Measurements from ENCODE around the gene RPL39L.

Gene RPL39L

DNA sequence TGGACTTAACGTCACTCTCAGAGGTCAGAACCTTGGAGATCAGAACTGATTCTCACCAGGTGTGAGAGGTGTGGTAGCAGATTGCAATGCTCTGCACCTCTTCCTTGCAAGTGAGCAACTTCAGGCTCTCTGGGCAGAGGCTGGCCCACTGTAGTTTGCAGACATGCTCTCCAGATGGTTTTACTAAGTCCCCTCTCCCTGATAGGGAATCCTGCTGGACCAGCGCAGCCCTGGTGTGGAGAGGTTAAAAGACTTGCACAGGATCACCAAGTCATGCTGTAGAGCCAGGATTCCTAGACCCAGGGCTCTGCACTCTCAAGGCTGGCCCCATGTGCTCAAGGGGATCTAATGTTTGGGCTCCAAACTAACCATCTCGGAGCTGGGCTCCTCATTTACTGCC, 62.2 kb downstream of the RPL39L start:
- TF ChIP-seq TAF1 (IDR thresholded peaks at IDR 0.05; ENCODE audit: low read depth) (no peak), ZBTB7A (IDR thresholded peaks at IDR 0.05; ENCODE audit: low read depth) (no peak)

DNA sequence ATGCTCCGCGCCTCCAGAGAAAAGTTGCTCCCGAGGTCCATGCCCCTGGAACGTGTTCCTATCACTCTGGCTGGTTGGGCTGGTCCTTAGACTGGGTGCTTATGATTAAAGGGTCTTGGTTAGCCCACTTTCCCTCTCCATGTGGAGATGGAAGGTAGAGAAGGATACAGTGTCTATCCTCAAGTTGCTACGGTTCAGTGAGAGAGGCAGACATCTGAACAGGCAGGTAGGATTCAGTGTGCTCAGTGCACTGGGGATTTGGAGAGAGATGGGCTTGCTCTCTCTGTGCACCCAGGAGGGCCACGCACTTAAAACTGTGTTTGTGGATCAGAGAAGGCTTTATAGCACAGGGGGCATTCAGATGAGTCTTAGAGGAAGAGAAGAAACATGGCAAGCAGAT, 63.0 kb downstream of the RPL39L start:
- TF ChIP-seq TEAD4 (IDR thresholded peaks at IDR 0.05) (no peak), CREB1 (IDR thresholded peaks at IDR 0.05; ENCODE audit: low read depth) (no peak), TAF1 (IDR thresholded peaks at IDR 0.05; ENCODE audit: low read depth) (no peak), YY1 (IDR thresholded peaks at IDR 0.05; ENCODE audit: low read depth) (no peak), FOXM1 (IDR thresholded peaks at IDR 0.05; ENCODE audit: borderline replicate concordance, low read depth) (no peak)

DNA sequence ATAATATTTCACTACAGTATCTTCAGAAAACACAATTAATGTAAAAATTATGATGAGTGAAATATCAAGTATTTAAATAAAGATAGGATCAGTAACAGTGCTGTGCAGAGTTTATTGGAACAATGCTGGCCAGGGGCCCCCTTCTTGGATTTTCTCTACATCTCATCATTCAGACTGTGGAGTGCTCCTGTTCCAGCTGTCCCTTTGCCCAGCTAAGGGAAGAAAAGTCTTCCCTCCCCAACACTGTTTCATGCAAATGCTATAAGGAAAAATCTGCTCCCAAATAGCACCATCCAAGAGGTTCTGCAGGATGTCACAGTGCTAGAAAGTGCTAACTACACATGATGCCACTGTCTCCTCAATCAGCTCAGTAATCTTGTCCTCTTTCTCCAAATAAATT, 64.5 kb downstream of the RPL39L start:
- no peak for TF ChIP-seq TAF1 (IDR thresholded peaks at IDR 0.05; ENCODE audit: low read depth)
- no peak for TF ChIP-seq EGR1 (IDR thresholded peaks at IDR 0.05)
- TF ChIP-seq CEBPB (IDR thresholded peaks at IDR 0.05), result no peak
- TF ChIP-seq TCF12 (IDR thresholded peaks at IDR 0.05; ENCODE audit: low read depth), result no peak
- TF ChIP-seq CREB1 (IDR thresholded peaks at IDR 0.05; ENCODE audit: low read depth), result no peak
- TF ChIP-seq, protein P1, sequence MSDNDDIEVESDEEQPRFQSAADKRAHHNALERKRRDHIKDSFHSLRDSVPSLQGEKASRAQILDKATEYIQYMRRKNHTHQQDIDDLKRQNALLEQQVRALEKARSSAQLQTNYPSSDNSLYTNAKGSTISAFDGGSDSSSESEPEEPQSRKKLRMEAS (IDR thresholded peaks at IDR 0.05), result no peak

DNA sequence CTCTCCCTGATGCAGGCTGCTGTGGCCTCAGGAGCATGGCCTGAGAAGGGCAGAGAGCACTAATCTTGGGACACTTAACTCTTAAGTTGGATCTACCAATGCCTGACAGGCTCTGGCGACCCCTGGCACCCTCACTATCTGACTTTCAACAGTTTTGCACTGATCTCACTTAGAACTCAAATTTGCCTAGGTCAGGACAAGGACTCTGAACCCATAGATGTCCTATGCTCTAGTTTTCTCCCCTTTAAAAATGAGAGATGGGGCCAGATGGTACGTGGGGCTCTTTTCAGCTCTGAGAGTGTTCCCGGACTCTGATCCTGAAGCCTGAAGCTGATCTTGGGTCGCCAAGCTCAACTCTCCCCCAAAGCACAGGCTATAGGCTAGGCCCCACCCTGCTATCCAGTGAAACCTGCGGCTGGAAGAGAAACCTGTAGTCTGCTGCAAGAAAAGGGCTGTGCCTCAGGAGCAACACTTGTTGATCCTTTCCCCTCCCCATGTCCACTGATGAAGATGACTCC, 65.7 kb downstream of the RPL39L start:
- no peak for TF ChIP-seq TCF12 (IDR thresholded peaks at IDR 0.05; ENCODE audit: low read depth)
- TF ChIP-seq YY1 (IDR thresholded peaks at IDR 0.05; ENCODE audit: low read depth), result no peak
- no peak for TF ChIP-seq CEBPB (IDR thresholded peaks at IDR 0.05)
- TF ChIP-seq RAD21 (IDR thresholded peaks at IDR 0.05; ENCODE audit: low read depth), result no peak
- TF ChIP-seq, protein P2, sequence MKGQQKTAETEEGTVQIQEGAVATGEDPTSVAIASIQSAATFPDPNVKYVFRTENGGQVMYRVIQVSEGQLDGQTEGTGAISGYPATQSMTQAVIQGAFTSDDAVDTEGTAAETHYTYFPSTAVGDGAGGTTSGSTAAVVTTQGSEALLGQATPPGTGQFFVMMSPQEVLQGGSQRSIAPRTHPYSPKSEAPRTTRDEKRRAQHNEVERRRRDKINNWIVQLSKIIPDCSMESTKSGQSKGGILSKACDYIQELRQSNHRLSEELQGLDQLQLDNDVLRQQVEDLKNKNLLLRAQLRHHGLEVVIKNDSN (IDR thresholded peaks at IDR 0.05), result no peak
- no peak for TF ChIP-seq NFIC (IDR thresholded peaks at IDR 0.05)
- no peak for TF ChIP-seq ZBTB7A (IDR thresholded peaks at IDR 0.05; ENCODE audit: low read depth)

DNA sequence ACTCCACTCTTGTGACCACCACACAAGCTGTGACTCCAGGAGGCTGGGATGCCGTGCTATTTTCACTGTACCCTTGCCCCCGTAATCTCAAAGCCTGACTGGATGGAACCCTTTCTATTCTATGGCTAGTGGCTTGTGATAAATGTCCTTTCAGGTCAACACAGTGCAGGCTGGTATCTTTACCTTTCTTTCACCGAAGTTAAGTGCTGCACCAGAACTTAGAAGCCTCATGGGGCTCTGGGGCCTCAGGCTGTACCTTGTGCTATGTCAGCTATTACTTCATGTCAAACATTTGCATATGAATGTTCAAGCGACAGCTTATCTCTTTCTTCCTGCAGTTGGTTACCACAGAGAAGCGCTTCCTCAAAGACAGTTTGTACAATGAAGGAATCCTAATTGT, 66.8 kb downstream of the RPL39L start:
- TF ChIP-seq EP300 (IDR thresholded peaks at IDR 0.05; ENCODE audit: borderline replicate concordance), result no peak
- no peak for TF ChIP-seq EGR1 (IDR thresholded peaks at IDR 0.05)
- no peak for TF ChIP-seq ZBTB7A (IDR thresholded peaks at IDR 0.05; ENCODE audit: low read depth)
- TF ChIP-seq, protein P3, sequence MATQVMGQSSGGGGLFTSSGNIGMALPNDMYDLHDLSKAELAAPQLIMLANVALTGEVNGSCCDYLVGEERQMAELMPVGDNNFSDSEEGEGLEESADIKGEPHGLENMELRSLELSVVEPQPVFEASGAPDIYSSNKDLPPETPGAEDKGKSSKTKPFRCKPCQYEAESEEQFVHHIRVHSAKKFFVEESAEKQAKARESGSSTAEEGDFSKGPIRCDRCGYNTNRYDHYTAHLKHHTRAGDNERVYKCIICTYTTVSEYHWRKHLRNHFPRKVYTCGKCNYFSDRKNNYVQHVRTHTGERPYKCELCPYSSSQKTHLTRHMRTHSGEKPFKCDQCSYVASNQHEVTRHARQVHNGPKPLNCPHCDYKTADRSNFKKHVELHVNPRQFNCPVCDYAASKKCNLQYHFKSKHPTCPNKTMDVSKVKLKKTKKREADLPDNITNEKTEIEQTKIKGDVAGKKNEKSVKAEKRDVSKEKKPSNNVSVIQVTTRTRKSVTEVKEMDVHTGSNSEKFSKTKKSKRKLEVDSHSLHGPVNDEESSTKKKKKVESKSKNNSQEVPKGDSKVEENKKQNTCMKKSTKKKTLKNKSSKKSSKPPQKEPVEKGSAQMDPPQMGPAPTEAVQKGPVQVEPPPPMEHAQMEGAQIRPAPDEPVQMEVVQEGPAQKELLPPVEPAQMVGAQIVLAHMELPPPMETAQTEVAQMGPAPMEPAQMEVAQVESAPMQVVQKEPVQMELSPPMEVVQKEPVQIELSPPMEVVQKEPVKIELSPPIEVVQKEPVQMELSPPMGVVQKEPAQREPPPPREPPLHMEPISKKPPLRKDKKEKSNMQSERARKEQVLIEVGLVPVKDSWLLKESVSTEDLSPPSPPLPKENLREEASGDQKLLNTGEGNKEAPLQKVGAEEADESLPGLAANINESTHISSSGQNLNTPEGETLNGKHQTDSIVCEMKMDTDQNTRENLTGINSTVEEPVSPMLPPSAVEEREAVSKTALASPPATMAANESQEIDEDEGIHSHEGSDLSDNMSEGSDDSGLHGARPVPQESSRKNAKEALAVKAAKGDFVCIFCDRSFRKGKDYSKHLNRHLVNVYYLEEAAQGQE (IDR thresholded peaks at IDR 0.05; ENCODE audit: low read depth), result no peak
- no peak for TF ChIP-seq RAD21 (IDR thresholded peaks at IDR 0.05; ENCODE audit: low read depth)

DNA sequence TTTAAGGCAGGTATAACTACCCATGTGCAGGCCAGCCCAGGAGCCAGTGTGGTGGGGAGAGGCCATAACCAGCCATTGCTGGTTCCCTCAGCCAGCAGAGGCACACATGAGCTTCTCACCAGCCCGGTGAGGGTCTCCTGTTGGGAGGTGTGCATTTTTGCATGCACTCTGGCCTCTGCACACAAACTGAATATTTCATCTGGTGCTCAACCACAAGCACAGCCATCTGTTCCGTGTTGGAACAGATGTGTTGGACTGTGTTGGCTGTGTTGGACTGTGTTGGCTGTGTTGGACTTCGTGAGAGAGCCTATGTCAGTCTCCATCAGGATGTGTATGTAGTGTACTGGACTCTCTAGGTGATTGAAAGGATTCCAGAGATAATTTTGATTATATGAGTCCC, 67.2 kb downstream of the RPL39L start:
- TF ChIP-seq CEBPB (IDR thresholded peaks at IDR 0.05) (no peak), EP300 (IDR thresholded peaks at IDR 0.05; ENCODE audit: borderline replicate concordance) (no peak), TCF12 (IDR thresholded peaks at IDR 0.05; ENCODE audit: low read depth) (no peak), YY1 (IDR thresholded peaks at IDR 0.05; ENCODE audit: low read depth) (no peak), CREB1 (IDR thresholded peaks at IDR 0.05; ENCODE audit: low read depth) (no peak), FOXM1 (IDR thresholded peaks at IDR 0.05; ENCODE audit: borderline replicate concordance, low read depth) (no peak), TEAD4 (IDR thresholded peaks at IDR 0.05) (no peak)
- TF ChIP-seq, protein P1 (IDR thresholded peaks at IDR 0.05), result no peak
- TF ChIP-seq, protein P3 (IDR thresholded peaks at IDR 0.05; ENCODE audit: low read depth), result no peak
- TF ChIP-seq, protein P2 (IDR thresholded peaks at IDR 0.05), result no peak
